ENCODE measurements around the gene MMP20.
A peak's percentile ranks its signal among the peaks of the same experiment; 100 is the strongest.

Gene MMP20

DNA sequence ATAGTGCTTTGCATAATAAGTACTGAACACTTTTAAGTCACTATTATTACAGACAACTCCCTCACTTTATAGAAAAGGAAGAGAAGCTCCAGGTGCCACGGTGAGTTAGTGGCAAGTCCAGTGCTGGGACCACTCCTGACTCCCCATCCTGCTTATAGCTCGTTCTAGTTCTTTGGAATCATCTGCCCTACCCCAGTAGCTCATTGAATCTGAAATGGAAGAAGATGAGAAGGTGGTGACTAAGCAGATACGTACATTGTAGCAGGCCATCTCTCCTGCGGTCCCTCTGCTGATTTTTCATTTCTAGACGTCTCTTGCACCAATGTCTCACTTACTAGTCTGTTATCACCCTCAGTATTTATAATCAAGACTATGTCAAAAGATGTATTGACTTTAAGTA lies 21.6 kb downstream of the MMP20 start:
- H2BK12ac ChIP-seq (ENCODE audit: low read length in 2 of 2) = no peak overlapping the region
- H2BK120ac ChIP-seq (ENCODE audit: low read depth, low read length) = no peak overlapping the region
- DNase-seq = no peak
- no peak overlapping the region for H3K4me3 ChIP-seq (ENCODE audit: insufficient read depth in 1 of 2, low read depth in 1 of 2, low read length in 2 of 2)
- no peak overlapping the region for H2AFZ ChIP-seq (ENCODE audit: low read depth, low read length)
- WGBS = 79% methylated on average over 2 of the region's 5 CpGs
- no peaks in the 10 kb centered on the region for H3K9me3 ChIP-seq (ENCODE audit: control insufficient read depth, low read length)
- H3K4me1 ChIP-seq (ENCODE audit: control insufficient read depth, insufficient read depth, low read depth, low read length) = peaks cover 9% of the 10 kb centered on the region
- no peak overlapping the region for H3K9ac ChIP-seq (ENCODE audit: low read length)
- H3K79me1 ChIP-seq (replicated peaks; ENCODE audit: low read length, poor library complexity, severe bottlenecking) = no peaks in the 10 kb centered on the region
- H2BK15ac ChIP-seq (ENCODE audit: low read depth, poor library complexity, severe bottlenecking) = no peak overlapping the region
- H3K23ac ChIP-seq (ENCODE audit: low read length in 2 of 2) = no peak overlapping the region
- H2BK5ac ChIP-seq (ENCODE audit: low read depth, low read length, poor library complexity, severe bottlenecking) = no peak overlapping the region
- no peak overlapping the region for H3K4me2 ChIP-seq (ENCODE audit: low read length, poor library complexity, severe bottlenecking)
- H2AK5ac ChIP-seq (ENCODE audit: low read length, severe bottlenecking) = peak overlapping the region; percentile 82
- H3K4ac ChIP-seq (ENCODE audit: low read depth in 1 of 2, low read length in 2 of 2) = no peak overlapping the region
- H3K18ac ChIP-seq (ENCODE audit: low read depth in 1 of 2, low read length in 2 of 2) = no peak overlapping the region
- H3K14ac ChIP-seq (ENCODE audit: low read length in 2 of 2) = no peak overlapping the region
- no peaks in the 10 kb centered on the region for H3K27me3 ChIP-seq (ENCODE audit: control insufficient read depth in 1 of 2, insufficient read depth in 1 of 2, low read length in 2 of 2)
- no peaks in the 10 kb centered on the region for H3K36me3 ChIP-seq (ENCODE audit: control insufficient read depth in 1 of 2, insufficient read depth in 2 of 2, low read depth in 1 of 2, low read length in 2 of 2)
- H4K8ac ChIP-seq (ENCODE audit: low read length) = no peak overlapping the region
- H4K91ac ChIP-seq (ENCODE audit: low read length) = no peak overlapping the region
- peak overlapping the region; percentile 60 for H3K27ac ChIP-seq (ENCODE audit: low read length, poor library complexity, severe bottlenecking)

DNA sequence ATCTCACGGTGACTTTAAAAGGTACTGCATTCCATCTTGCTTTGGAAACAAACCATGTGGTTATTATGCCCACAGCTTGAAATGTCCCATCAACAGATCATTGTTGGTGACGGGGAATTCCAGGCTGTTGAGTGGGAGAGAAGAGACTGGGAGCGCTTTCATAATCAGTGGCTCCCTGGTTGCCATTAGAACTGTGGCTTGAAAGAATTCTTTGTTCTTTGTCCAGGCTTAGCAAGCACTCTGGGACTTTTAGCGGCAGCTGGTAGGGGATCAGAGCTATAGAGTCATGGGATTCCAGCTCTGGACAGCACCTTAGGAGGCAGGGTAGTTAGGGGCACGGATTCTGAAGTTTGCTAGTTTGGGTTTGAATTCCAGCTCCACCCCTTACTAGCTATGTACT lies 22.0 kb downstream of the MMP20 start:
- H3K4ac ChIP-seq (ENCODE audit: low read depth in 1 of 2, low read length in 2 of 2) = no peak overlapping the region
- no peak overlapping the region for H3K9ac ChIP-seq (ENCODE audit: low read length)
- peak; percentile 82 for DNase-seq
- no peak overlapping the region for H2BK5ac ChIP-seq (ENCODE audit: low read depth, low read length, poor library complexity, severe bottlenecking)
- H3K18ac ChIP-seq (ENCODE audit: low read depth in 1 of 2, low read length in 2 of 2) = no peak overlapping the region
- H3K27ac ChIP-seq (ENCODE audit: low read length, poor library complexity, severe bottlenecking) = peak overlapping the region; percentile 60
- no peak overlapping the region for H3K14ac ChIP-seq (ENCODE audit: low read length in 2 of 2)
- no peak overlapping the region for H2BK120ac ChIP-seq (ENCODE audit: low read depth, low read length)
- H2BK15ac ChIP-seq (ENCODE audit: low read depth, poor library complexity, severe bottlenecking) = no peak overlapping the region
- H3K4me1 ChIP-seq (ENCODE audit: control insufficient read depth, insufficient read depth, low read depth, low read length) = peaks cover 9% of the 10 kb centered on the region
- no peak overlapping the region for H3K4me3 ChIP-seq (ENCODE audit: insufficient read depth in 1 of 2, low read depth in 1 of 2, low read length in 2 of 2)
- H2BK12ac ChIP-seq (ENCODE audit: low read length in 2 of 2) = no peak overlapping the region
- H3K27me3 ChIP-seq (ENCODE audit: control insufficient read depth in 1 of 2, insufficient read depth in 1 of 2, low read length in 2 of 2) = no peaks in the 10 kb centered on the region
- H4K8ac ChIP-seq (ENCODE audit: low read length) = no peak overlapping the region
- no peak overlapping the region for H2AFZ ChIP-seq (ENCODE audit: low read depth, low read length)
- H3K9me3 ChIP-seq (ENCODE audit: control insufficient read depth, low read length) = no peaks in the 10 kb centered on the region
- WGBS = 67% methylated on average over 4 of the region's 5 CpGs
- H2AK5ac ChIP-seq (ENCODE audit: low read length, severe bottlenecking) = no peak overlapping the region
- no peaks in the 10 kb centered on the region for H3K79me1 ChIP-seq (replicated peaks; ENCODE audit: low read length, poor library complexity, severe bottlenecking)
- H4K91ac ChIP-seq (ENCODE audit: low read length) = no peak overlapping the region
- no peak overlapping the region for H3K23ac ChIP-seq (ENCODE audit: low read length in 2 of 2)
- no peaks in the 10 kb centered on the region for H3K36me3 ChIP-seq (ENCODE audit: control insufficient read depth in 1 of 2, insufficient read depth in 2 of 2, low read depth in 1 of 2, low read length in 2 of 2)
- peak overlapping the region; percentile 31 for H3K4me2 ChIP-seq (ENCODE audit: low read length, poor library complexity, severe bottlenecking)

DNA sequence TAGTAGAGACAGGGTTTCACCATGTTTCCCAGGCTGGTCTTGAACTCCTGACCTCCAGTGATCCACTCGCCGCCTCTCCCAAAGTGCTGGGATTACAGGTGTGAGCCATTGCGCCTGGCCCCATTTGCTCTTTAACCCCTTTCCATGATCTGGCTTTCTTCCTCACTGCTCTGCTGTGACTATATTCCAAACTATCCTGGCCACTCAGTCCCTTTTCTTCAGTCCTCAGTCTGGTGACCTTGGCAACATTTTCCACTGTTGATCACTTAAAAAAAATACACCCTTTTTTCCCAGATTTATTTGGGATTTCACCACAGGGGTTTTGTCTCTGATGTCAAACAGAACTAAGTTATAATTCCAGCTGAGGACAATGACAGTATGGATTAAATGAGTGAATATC lies 24.5 kb downstream of the MMP20 start:
- H2BK15ac ChIP-seq (ENCODE audit: low read depth, poor library complexity, severe bottlenecking) = no peak overlapping the region
- no peak overlapping the region for H2BK12ac ChIP-seq (ENCODE audit: low read length in 2 of 2)
- peak overlapping the region; percentile 34 for H2BK5ac ChIP-seq (ENCODE audit: low read depth, low read length, poor library complexity, severe bottlenecking)
- DNase-seq = peak; percentile 47
- no peaks in the 10 kb centered on the region for H3K79me1 ChIP-seq (replicated peaks; ENCODE audit: low read length, poor library complexity, severe bottlenecking)
- H3K23ac ChIP-seq (ENCODE audit: low read length in 2 of 2) = no peak overlapping the region
- no peaks in the 10 kb centered on the region for H3K9me3 ChIP-seq (ENCODE audit: control insufficient read depth, low read length)
- no peak overlapping the region for H4K91ac ChIP-seq (ENCODE audit: low read length)
- H3K27ac ChIP-seq (ENCODE audit: low read length, poor library complexity, severe bottlenecking) = peak overlapping the region; percentile 97
- peaks cover 9% of the 10 kb centered on the region for H3K4me1 ChIP-seq (ENCODE audit: control insufficient read depth, insufficient read depth, low read depth, low read length)
- H3K4me2 ChIP-seq (ENCODE audit: low read length, poor library complexity, severe bottlenecking) = no peak overlapping the region
- H2AFZ ChIP-seq (ENCODE audit: low read depth, low read length) = no peak overlapping the region
- no peak overlapping the region for H4K8ac ChIP-seq (ENCODE audit: low read length)
- H2AK5ac ChIP-seq (ENCODE audit: low read length, severe bottlenecking) = no peak overlapping the region
- no peak overlapping the region for H3K4me3 ChIP-seq (ENCODE audit: insufficient read depth in 1 of 2, low read depth in 1 of 2, low read length in 2 of 2)
- no peak overlapping the region for H2BK120ac ChIP-seq (ENCODE audit: low read depth, low read length)
- H3K14ac ChIP-seq (ENCODE audit: low read length in 2 of 2) = no peak overlapping the region
- 71% methylated on average over 3 of the region's 3 CpGs for WGBS
- no peak overlapping the region for H3K4ac ChIP-seq (ENCODE audit: low read depth in 1 of 2, low read length in 2 of 2)
- peak overlapping the region; percentile 62 for H3K9ac ChIP-seq (ENCODE audit: low read length)
- H3K36me3 ChIP-seq (ENCODE audit: control insufficient read depth in 1 of 2, insufficient read depth in 2 of 2, low read depth in 1 of 2, low read length in 2 of 2) = no peaks in the 10 kb centered on the region
- no peaks in the 10 kb centered on the region for H3K27me3 ChIP-seq (ENCODE audit: control insufficient read depth in 1 of 2, insufficient read depth in 1 of 2, low read length in 2 of 2)
- H3K18ac ChIP-seq (ENCODE audit: low read depth in 1 of 2, low read length in 2 of 2) = no peak overlapping the region

DNA sequence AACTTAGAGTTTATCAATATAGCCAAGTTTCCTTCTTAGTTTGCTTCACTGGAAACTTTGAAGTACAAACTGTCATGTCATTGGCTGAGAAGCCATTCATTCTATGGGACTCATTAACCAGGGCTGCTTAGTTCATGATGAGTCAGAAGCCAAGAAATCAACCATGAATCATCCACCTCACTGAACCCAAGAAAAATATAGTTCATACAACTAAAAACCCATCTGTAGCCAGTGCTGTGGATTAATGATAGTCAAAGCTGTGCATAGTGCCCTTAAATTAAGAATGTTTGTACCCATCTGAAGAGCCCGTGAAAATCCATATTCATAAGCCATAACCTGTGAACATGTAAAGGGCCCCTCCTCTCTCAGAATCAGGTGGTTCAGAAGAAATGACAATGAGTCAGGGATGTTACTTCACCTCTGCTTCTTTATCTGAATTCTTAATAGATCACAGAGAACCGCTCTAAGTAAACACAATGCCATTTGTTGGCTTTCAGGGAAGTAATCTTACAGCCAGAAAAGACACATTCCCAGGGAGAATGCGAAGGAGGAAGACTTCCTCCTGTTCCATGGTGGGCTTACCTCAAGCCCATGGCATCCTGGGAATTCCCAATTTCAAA lies 25.4 kb downstream of the MMP20 start:
- H2AK5ac ChIP-seq (ENCODE audit: low read length, severe bottlenecking) = no peak overlapping the region
- H4K8ac ChIP-seq (ENCODE audit: low read length) = no peak overlapping the region
- no peaks in the 10 kb centered on the region for H3K27me3 ChIP-seq (ENCODE audit: control insufficient read depth in 1 of 2, insufficient read depth in 1 of 2, low read length in 2 of 2)
- H3K9ac ChIP-seq (ENCODE audit: low read length) = peak overlapping the region; percentile 62
- no peaks in the 10 kb centered on the region for H3K9me3 ChIP-seq (ENCODE audit: control insufficient read depth, low read length)
- H3K36me3 ChIP-seq (ENCODE audit: control insufficient read depth in 1 of 2, insufficient read depth in 2 of 2, low read depth in 1 of 2, low read length in 2 of 2) = no peaks in the 10 kb centered on the region
- H4K91ac ChIP-seq (ENCODE audit: low read length) = no peak overlapping the region
- no peak overlapping the region for H3K4me3 ChIP-seq (ENCODE audit: insufficient read depth in 1 of 2, low read depth in 1 of 2, low read length in 2 of 2)
- H3K18ac ChIP-seq (ENCODE audit: low read depth in 1 of 2, low read length in 2 of 2) = no peak overlapping the region
- H2BK15ac ChIP-seq (ENCODE audit: low read depth, poor library complexity, severe bottlenecking) = no peak overlapping the region
- no peak overlapping the region for H3K14ac ChIP-seq (ENCODE audit: low read length in 2 of 2)
- no peak overlapping the region for H3K4ac ChIP-seq (ENCODE audit: low read depth in 1 of 2, low read length in 2 of 2)
- no peaks in the 10 kb centered on the region for H3K79me1 ChIP-seq (replicated peaks; ENCODE audit: low read length, poor library complexity, severe bottlenecking)
- peak; percentile 93 for DNase-seq
- WGBS = 12% methylated on average over 3 of the region's 3 CpGs
- peak overlapping the region in 1 of 2 experiments; percentile 43 for H2BK12ac ChIP-seq (ENCODE audit: low read length in 2 of 2)
- H3K4me1 ChIP-seq (ENCODE audit: control insufficient read depth, insufficient read depth, low read depth, low read length) = peaks cover 9% of the 10 kb centered on the region
- no peak overlapping the region for H2AFZ ChIP-seq (ENCODE audit: low read depth, low read length)
- H2BK120ac ChIP-seq (ENCODE audit: low read depth, low read length) = no peak overlapping the region
- H2BK5ac ChIP-seq (ENCODE audit: low read depth, low read length, poor library complexity, severe bottlenecking) = peak overlapping the region; percentile 75
- no peak overlapping the region for H3K23ac ChIP-seq (ENCODE audit: low read length in 2 of 2)
- peak overlapping the region; percentile 97 for H3K27ac ChIP-seq (ENCODE audit: low read length, poor library complexity, severe bottlenecking)
- peak overlapping the region; percentile 19 for H3K4me2 ChIP-seq (ENCODE audit: low read length, poor library complexity, severe bottlenecking)

Measured in mesenchymal stem cell (in vitro differentiated cells and primary cell).